PFSK-1 (cell line): ENCODE measurements around the gene ARNT2.

ENCODE experiments used
- FOXP2 ChIP-seq: optimal IDR thresholded peaks from 2 replicates; pipeline ENCODE3; 2011; ENCODE audit warnings: borderline replicate concordance, control low read depth, inconsistent platforms; ENCODE audit not compliant: insufficient read depth; ENCODE audit errors: extremely low read length, extremely low read depth
- POLR2AphosphoS5 ChIP-seq: IDR thresholded peaks from 2 replicates; pipeline ENCODE4 v1.6.1; 2012; ENCODE audit warnings: low read depth, mild to moderate bottlenecking, control low read depth, low read length, moderate library complexity
- REST ChIP-seq, 2 experiments: IDR thresholded peaks; 2 replicates each; pipeline versions ENCODE4 v1.6.1 to v1.8.0; 2011 to 2012; ENCODE audit warnings: low read depth in 2 of 2, low read length in 2 of 2, control low read depth in 1 of 2, inconsistent platforms in 1 of 2, mild to moderate bottlenecking in 1 of 2, moderate library complexity in 1 of 2; ENCODE audit not compliant: insufficient read depth in 1 of 2
- SIN3A ChIP-seq: IDR thresholded peaks from 2 replicates; pipeline ENCODE4 v1.6.1; 2012; ENCODE audit warnings: mild to moderate bottlenecking, low read length, moderate library complexity, borderline replicate concordance; ENCODE audit not compliant: insufficient read depth
- TAF1 ChIP-seq: IDR thresholded peaks from 2 replicates; pipeline ENCODE4 v1.6.1; 2012; ENCODE audit warnings: low read length, control low read depth, borderline replicate concordance; ENCODE audit not compliant: insufficient read depth

ARNT2 gene

DNA sequence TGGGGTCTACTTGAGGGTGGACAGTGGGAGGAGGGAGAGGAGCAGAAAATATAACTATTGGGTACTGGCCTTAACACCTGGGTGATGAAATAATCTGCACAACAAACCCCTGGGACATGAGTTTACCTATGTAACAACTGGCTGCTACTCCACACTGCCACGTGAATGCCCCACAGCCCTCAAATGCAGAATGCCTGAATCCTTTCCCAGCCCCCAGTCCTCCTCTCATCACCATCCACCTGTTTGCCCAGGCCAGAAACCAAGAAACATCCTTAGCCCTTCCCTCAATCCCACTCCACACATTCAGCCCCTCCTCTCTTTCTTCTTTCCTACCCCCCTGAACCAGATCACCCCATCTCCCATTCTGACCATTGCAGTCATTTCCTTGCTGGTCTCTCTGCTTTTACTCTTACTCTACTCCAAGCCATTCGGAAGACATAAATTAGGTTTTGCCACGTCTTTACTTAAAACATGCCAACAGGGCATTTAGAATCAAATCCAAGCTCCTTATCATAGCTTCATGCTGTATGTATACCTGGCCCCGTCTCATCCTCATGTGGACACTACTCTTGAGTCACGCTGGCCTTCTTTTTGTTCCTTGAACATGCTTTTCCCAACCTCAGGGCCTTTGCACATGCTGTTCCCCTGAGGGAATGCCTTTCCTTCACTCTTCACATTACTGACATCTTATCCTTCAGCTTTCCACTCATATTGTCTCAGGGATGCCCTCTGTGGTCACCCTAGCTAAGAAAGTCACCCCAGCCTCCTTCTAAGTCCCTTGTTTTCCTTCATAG, 153.5 kb downstream of the ARNT2 start:
- TF ChIP-seq POLR2AphosphoS5 (no peak), SIN3A (no peak), TAF1 (no peak), REST (IDR thresholded peaks at IDR 0.05; ENCODE audit: insufficient read depth in 1 of 2, low read depth in 2 of 2, low read length in 2 of 2) (no peak), FOXP2 (no peak)

DNA sequence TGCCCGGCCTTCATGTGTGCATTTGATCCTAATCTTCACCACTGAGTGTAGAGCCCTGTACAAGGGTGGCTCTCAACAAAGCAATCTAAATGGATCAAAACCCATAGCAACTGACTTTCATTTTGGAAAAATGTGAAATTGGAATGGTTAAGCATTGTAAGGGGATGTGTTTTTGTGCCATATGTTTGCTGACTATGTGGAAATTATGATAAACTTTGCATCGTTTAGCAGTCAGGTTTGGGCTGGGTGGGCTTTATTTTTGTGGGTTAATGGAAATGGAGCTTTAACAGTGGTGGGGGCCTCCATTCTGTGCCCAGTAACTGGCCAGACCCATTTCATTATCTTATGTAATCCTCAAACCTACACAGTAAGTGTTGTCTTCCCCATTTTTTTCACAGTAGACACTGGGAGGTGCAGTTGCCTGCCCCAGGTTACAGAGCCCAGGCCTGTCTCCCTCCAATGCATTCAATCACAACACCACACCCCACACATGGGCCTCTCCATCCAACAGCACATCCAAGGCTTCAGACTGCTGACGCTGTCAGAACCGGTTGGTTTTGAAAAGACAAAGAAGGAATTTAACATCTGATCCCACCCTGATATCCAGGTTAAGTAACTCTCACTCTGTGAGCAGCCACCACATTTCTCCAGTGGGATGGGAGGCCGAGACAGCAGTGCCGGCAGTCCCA, 154.6 kb downstream of the ARNT2 start:
- TF ChIP-seq REST (IDR thresholded peaks at IDR 0.05; ENCODE audit: insufficient read depth in 1 of 2, low read depth in 2 of 2, low read length in 2 of 2), result no peak
- TF ChIP-seq TAF1, result no peak
- TF ChIP-seq FOXP2, result no peak
- no peak for TF ChIP-seq SIN3A
- TF ChIP-seq POLR2AphosphoS5, result no peak

DNA sequence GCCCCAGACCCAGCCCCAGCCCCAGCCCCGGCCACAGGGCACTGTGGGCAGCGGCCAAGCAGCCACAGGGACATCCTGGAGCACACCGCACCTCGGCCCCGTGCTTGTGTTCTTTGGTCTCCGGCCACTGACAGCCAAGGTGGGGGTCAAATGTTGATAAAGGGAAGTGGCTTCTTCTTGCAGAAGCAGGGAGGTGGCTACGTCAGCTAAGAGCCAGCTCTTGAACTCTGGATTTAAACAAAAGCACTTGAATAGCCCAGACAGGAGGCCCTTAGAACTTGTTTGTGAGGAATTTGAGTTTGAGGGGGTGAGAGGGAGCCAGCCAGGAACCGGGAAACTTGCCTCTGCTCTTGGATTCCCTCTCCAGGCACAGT, 155.1 kb downstream of the ARNT2 start:
- TF ChIP-seq SIN3A (no peak), REST (IDR thresholded peaks at IDR 0.05; ENCODE audit: insufficient read depth in 1 of 2, low read depth in 2 of 2, low read length in 2 of 2) (no peak), POLR2AphosphoS5 (no peak), TAF1 (no peak), FOXP2 (no peak)

GRCh38 chr15:80559761-80560160, 155.6 kb downstream of the ARNT2 start:
- TF ChIP-seq TAF1 (no peak), REST (IDR thresholded peaks at IDR 0.05; ENCODE audit: insufficient read depth in 1 of 2, low read depth in 2 of 2, low read length in 2 of 2) (no peak), FOXP2 (no peak), SIN3A (no peak), POLR2AphosphoS5 (no peak)
